HG03342 (cell line): ENCODE data around the gene RIOK2.
A peak's percentile ranks its signal among the peaks of the same experiment; 100 is the strongest.
"Not testable (repeated sequence)": the region's sequence is repeated elsewhere in the genome, so short reads cannot be mapped to it uniquely, and the experiment has no call there.

Source experiments
- ATAC-seq: cut with Tn5 transposase; IDR thresholded peaks from one replicate; pipeline ENCODE4 v1.9.1; 2021; ENCODE audit warnings: mild to moderate bottlenecking, moderate library complexity; ENCODE audit not compliant: unreplicated experiment

RIOK2 gene

DNA sequence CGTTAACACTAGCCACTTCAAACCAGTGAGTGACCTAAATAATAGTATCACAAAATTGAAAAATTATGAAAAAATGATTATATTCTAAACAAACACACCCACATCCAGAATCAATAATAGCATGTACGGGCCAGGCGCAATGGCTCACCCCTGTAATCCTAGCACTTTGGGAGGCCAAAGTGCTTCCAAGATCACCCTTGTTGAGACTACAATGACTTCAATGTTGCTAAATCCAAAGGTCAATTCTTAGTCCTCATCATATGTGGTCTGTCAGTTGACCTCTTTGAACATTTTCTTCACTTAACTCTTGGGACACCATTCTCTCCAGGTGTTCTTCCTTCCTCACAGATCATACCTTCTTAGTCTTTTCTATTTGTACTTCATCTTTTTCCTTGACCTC lies 11.3 kb downstream of the RIOK2 start:
- no peak for ATAC-seq

GRCh38 chr5:97167435-97167834 lies 15.6 kb downstream of the RIOK2 start:
- ATAC-seq = peak; percentile 62

- no peak for ATAC-seq
Measured at GRCh38 chr5:97165726-97166125, 17.3 kb downstream of the RIOK2 start.

DNA sequence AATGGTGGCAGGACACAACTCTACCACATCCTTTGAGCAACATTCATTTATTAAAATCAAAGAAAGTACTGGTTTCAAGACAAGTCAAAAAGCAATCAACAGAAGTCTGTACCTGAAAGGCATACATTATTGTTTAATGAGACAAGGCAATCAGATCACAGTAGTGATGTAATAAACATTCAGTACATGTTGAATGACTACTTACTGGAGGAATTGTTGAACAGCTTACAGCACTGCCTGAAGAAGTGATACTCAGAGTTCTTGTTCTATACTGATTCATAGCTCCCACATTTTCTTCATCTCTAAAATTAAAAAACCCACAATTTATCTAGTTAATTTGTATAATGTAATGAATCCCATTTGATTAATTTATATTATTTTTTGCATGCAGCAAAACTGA lies 18.2 kb downstream of the RIOK2 start:
- ATAC-seq = no peak

GRCh38 chr5:97163790-97164285 lies 19.2 kb downstream of the RIOK2 start:
- ATAC-seq = no peak

GRCh38 chr5:97163360-97163764 lies 19.7 kb downstream of the RIOK2 start:
- ATAC-seq = no peak

GRCh38 chr5:97162045-97162444 lies 21.0 kb downstream of the RIOK2 start:
- ATAC-seq = peak; percentile 59

- ATAC-seq = no peak
Measured at GRCh38 chr5:97157689-97158088, 25.4 kb downstream of the RIOK2 start.

GRCh38 chr5:97151370-97151769 lies 31.7 kb downstream of the RIOK2 start:
- ATAC-seq = no peak

GRCh38 chr5:97150401-97150800 lies 32.6 kb downstream of the RIOK2 start:
- no peak for ATAC-seq

- ATAC-seq = no peak
Measured at GRCh38 chr5:97149709-97150108, 33.3 kb downstream of the RIOK2 start.

DNA sequence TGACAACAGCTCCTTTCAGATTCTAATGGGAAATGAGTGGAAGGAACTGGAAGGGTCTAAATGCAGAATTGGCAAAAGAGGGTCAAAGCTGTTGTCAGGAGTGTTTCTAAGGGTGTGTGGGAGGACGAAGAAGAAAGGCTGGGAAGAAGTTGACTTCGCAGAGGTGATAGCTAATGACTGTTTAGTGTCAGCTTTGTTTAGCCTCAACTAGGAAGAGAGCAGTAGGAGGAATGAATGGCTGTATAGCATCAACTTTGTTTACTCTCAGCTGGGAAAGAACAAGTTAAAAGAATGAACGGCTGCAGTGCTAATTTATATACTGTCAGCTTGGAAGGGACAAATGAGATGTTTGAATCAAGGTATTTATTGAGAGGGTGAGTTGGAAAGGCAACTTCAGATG lies 34.8 kb downstream of the RIOK2 start:
- no peak for ATAC-seq

DNA sequence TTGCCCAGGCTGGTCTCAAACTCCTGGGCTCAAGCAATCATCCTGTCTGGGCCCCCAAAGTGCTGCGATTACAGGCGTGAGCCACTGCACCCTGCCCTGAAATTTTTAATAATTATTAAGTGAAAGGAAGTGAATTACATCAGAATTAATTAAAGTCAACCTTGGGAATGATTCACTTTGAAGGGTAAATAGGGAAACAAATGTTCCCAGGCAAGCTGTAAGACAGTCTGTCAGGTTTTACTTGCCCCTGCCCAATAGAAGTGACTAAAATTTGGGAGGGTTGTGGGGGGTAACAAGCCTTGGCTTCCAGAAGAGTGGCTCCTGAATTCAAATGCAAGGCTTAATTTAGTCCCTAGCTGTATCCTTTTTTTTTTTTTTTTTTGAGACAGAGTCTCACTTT lies 39.3 kb downstream of the RIOK2 start:
- ATAC-seq = no peak

DNA sequence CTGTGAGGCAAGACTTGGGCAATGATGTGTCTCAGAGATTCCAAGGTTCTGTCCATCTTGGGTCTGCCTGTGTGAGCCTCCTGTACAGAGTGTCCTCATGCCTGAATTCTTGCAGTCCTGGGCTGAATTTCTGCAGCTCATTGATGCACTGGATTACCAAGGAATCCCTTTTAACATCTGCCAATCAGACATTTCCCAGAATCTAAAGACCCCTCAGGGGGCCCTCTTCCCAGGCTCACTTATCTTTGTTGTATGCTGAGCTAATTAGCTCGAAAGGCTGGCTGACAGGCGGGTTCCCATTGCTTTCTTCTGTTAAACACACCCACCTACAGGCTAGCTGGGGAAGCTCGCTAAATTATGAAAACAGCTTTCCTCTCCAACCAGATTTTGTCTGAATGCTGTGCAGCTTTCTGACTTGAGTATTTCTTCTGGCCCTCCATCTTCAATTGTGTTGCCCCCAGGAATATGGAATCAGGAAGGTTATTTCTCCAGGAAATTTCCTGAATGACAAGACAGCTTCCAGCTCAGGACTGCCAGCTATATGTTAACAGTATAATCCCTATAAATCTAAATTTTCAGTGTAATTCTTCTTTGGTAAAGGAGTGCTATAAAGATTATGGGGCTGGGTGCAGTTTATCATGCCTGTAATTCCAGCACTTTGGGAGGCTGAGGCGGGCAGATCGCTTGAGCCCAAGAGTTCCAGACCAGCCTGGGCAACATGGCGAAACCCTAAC lies 40.4 kb downstream of the RIOK2 start, which contains the start of gene LIX1:
TSS of gene LIX1 (minus strand) at position 91 of the 734 bp plus-strand sequence. CDS start at position 56, 35 bp downstream.
- peak; percentile 87 for ATAC-seq

- no peak for ATAC-seq
Measured at GRCh38 chr5:97141539-97141938, 41.5 kb downstream of the RIOK2 start.

- no peak for ATAC-seq
Measured at GRCh38 chr5:97141031-97141430, 42.0 kb downstream of the RIOK2 start.

DNA sequence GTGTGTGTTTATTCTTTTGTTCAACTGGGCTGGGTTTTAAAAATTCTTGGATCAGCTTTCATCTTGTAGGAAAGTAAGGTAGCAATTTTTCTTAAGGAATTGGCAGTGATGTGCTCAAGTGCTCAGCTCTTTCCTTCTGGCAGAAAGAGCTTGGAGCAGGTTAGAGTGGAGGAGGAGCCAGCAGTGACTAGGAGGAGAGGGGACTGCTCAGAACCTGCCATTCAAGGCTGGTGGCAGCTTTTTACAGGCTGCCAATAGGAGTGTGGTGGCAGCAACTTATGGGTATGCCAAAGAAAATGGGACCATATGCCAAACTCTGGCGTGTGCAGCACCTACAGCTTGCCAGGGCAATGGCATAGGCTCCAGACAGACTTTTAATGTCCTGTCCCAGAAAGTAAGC lies 42.8 kb downstream of the RIOK2 start:
- not testable (repeated sequence) for ATAC-seq

DNA sequence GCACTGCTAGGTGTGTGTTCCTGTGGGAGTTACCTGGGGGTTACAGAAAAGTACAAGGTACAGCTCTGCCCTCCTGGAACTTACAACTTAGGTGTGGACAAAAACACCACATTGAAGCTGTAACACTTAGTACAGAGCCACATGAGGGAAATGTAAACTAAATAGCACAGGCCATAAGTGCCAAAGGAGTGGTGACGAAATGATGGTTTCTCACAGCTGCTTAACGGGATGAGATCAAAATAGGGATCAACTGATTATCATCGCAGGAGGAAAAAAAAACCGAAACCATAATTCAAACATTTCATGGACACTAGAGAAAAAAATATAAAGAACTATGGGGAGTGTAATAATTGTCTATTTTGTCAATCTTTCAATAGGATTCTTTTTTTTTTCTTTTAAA lies 46.6 kb downstream of the RIOK2 start:
- ATAC-seq = no peak

- no peak for ATAC-seq
Measured at GRCh38 chr5:97135868-97136267, 47.2 kb downstream of the RIOK2 start.

GRCh38 chr5:97134634-97135033 lies 48.4 kb downstream of the RIOK2 start:
- ATAC-seq = no peak

DNA sequence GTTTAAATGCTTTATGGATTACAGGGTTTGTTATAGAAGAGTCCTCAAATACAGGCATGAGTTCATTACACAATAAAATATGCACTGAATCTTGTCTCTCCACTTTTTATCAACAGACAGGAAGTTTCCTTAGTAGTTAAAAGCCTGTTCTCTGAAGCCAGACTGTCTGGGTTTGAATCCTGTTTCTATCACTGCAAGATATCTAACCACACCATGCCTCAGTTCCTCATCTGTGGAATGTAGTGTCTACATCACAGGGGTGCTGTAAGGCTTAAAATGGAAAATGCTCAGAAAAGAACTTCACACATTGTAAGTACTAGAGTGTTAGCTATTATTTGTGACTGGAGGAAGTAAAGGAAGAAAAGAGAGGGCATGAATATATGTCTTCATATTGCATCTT lies 49.9 kb downstream of the RIOK2 start:
- no peak for ATAC-seq

DNA sequence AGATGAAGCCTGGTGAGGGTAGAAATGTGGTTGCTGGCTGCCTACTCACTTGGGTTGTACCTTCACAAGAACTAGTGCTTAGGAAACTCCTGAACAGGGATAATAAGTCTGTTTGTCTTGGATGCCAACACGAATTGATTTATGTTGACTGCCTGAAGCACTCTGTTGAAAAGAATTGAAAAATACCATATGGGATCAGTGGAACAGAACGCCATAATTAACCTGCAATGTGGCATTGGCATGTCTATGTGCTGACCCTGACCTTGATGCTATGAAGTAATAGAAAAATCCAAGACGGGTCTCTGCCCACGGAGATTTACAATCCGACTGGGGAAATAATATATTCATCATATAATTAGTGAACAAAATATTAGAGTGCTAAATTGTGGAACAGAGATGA lies 51.1 kb downstream of the RIOK2 start:
- ATAC-seq = no peak
